Breast epithelium (tissue), 3 donors: Measurements from ENCODE around the gene CPSF3.

Experiments
- POLR2AphosphoS5 ChIP-seq, 3 donors: sonication (generic); formaldehyde crosslinking; IDR thresholded peaks; one replicate each; pipeline ENCODE4 v1.6.1; 2017; ENCODE audit warnings: antibody characterized with exemption in 3 of 3
- TF ChIP-seq, protein P1 (sequence below), 3 donors: fragments of 450-650 bp; IDR thresholded peaks; one replicate each; pipeline ENCODE4 v1.5.1; 2016 to 2017; ENCODE audit warnings: antibody characterized with exemption in 3 of 3, mild to moderate bottlenecking in 3 of 3, moderate library complexity in 3 of 3

GRCh38 chr2:9445089-9445488 is 21.6 kb downstream of the CPSF3 start:
- TF ChIP-seq, protein P1, sequence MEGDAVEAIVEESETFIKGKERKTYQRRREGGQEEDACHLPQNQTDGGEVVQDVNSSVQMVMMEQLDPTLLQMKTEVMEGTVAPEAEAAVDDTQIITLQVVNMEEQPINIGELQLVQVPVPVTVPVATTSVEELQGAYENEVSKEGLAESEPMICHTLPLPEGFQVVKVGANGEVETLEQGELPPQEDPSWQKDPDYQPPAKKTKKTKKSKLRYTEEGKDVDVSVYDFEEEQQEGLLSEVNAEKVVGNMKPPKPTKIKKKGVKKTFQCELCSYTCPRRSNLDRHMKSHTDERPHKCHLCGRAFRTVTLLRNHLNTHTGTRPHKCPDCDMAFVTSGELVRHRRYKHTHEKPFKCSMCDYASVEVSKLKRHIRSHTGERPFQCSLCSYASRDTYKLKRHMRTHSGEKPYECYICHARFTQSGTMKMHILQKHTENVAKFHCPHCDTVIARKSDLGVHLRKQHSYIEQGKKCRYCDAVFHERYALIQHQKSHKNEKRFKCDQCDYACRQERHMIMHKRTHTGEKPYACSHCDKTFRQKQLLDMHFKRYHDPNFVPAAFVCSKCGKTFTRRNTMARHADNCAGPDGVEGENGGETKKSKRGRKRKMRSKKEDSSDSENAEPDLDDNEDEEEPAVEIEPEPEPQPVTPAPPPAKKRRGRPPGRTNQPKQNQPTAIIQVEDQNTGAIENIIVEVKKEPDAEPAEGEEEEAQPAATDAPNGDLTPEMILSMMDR (IDR thresholded peaks at IDR 0.05): no peak
- no peak for TF ChIP-seq POLR2AphosphoS5 (IDR thresholded peaks at IDR 0.05)
